ENCODE results near the gene WASHC2C. TPM values are rescaled to one million over a fixed set of nuclear protein-coding genes. Genes with fewer than 3 reads are reported as not detected.

Gene WASHC2C
- 16.9 and 29.1 TPM in 2 replicates for total RNA-seq

GRCh38 chr10:45726703-45727420 lies at the start of gene WASHC2C:
Gene WASHC2C, plus strand, starts transcription at chr10:45727266. Its CDS starts 52 bp downstream, at chr10:45727318.

Small RNA genes lying within 50 kb of the gene (small RNA-seq; reads per million reads assigned to genes)
- gene AC012044.1 = not detected

Other genes with a start within 250 kb of the WASHC2C start
- 7.5 and 9.2 TPM in 2 replicates for gene ZFAND4, start 54.5 kb upstream of the WASHC2C start, total RNA-seq
- gene AGAP4, start 120.2 kb downstream of the WASHC2C start, total RNA-seq = 2.4 and 2.7 TPM in 2 replicates
- 34.5 and 65.4 TPM in 2 replicates for gene TIMM23, start 245.2 kb downstream of the WASHC2C start, total RNA-seq

All from placental epithelial cell (primary cell).